Right cardiac atrium (tissue), 5 donors: ENCODE measurements around the gene CEP41. TPM values are rescaled to one million over a fixed set of nuclear protein-coding genes. Genes with fewer than 3 reads are reported as not detected.
A peak's percentile ranks its signal among the peaks of the same experiment; 100 is the strongest.

Experiments used
- ATAC-seq, 2 donors: fragments of 200-7000 bp; cut with Tn5 transposase; one replicate each; pipeline versions ENCODE4 v1.8.0 to v1.9.1; 2020; ENCODE audit warnings: moderate library complexity in 2 of 2, mild to moderate bottlenecking in 1 of 2
- DNase-seq, 3 donors: peaks; one replicate each; pipeline ENCODE4 v3.0.0-alpha.2; 2020
- H3K27ac ChIP-seq: one replicate; pipeline ENCODE4 v1.5.1; 2013; ENCODE audit warnings: mild to moderate bottlenecking, low read length, control low read depth, moderate library complexity
- H3K27me3 ChIP-seq: one replicate; pipeline ENCODE4 v1.6.1; 2013; ENCODE audit not compliant: control insufficient read depth, insufficient read depth
- H3K4me1 ChIP-seq: one replicate; pipeline ENCODE4 v1.6.1; 2013; ENCODE audit warnings: low read length; ENCODE audit not compliant: control insufficient read depth, insufficient read depth
- H3K4me3 ChIP-seq: one replicate; pipeline ENCODE4 v1.5.1; 2013; ENCODE audit warnings: low read length, control low read depth
- H3K9me3 ChIP-seq: one replicate; pipeline ENCODE4 v1.6.1; 2013; ENCODE audit warnings: low read length; ENCODE audit not compliant: control insufficient read depth
- WGBS: extraction: QIAGEN DNeasy Blood & Tissue Kit; methylation state at CpG from one replicate; pipeline ENCODE4 v1.1.7; 2013; 5-methylcytosine and 5-hydroxymethylcytosine counted together
- intact Hi-C, 4 donors: fragments of 100-400 bp; cut with DNase I; formaldehyde crosslinking; loops; one replicate each; pipeline versions ENCODE4 v1.11.0 to v1.14.0; 2022 to 2023
- polyA plus RNA-seq: library from polyadenylated mRNA; stranded (reverse); fragments of 200-250 nt; gene quantifications from one replicate; pipeline ENCODE4 v1.2.3, GENCODE V29; 2013
- total RNA-seq, 4 donors: library from RNA; stranded (reverse); fragmentation: NEBNext Ultra II Directional; extraction: Animal tissue kit (Norgen Biotek cat#: 25700); gene quantifications; one replicate each; pipeline ENCODE4 v1.2.1, GENCODE V29; 2021
- donor health status: healthy with polysubstance abuse.
- donor health status: DM: no; HTN: yes; CAD: no.
- donor health status: DM: no; HTN: no; CAD: no.
- donor health status: DM: no; HTN: yes; CAD: no; lungs with severe emphysema.
- donor health status: DM: yes; HTN: yes; CAD: no.

Gene CEP41
- total and polyA plus RNA-seq, 5 donors = 3.0 to 7.5 (median 6.0) TPM

- ATAC-seq = peak; percentile 64 to 70
Measured at GRCh38 chr7:130356121-130356875, 84.5 kb downstream of the CEP41 start.

GRCh38 chr7:130353196-130353595, 87.6 kb downstream of the CEP41 start:
- H3K27ac ChIP-seq = peak overlapping the region; percentile 36
- intact Hi-C loops = no loop called here
- ATAC-seq = no peak

More at GRCh38 chr7:130356121-130356875, 84.5 kb downstream of the CEP41 start:
- peak overlapping the region; percentile 43 for H3K27ac ChIP-seq
- peaks cover 5% of the 10 kb centered on the region for H3K4me1 ChIP-seq
- WGBS = 35% methylated on average over 9 of the region's 9 CpGs
- peak; percentile 53 to 70 (median 68) for DNase-seq
- no peak overlapping the region for H3K4me3 ChIP-seq
- intact Hi-C loops = no loop called here
- peaks cover 2% of the 10 kb centered on the region for H3K9me3 ChIP-seq
- no peaks in the 10 kb centered on the region for H3K27me3 ChIP-seq

GRCh38 chr7:130352194-130353074, 88.4 kb downstream of the CEP41 start:
- ATAC-seq (peak in 1 of 2 donors; percentile 30), DNase-seq (peak in 1 of 3 donors; percentile 56)
- H3K4me3 ChIP-seq = no peak overlapping the region
- intact Hi-C loops = no loop called here
- H3K9me3 ChIP-seq = no peaks in the 10 kb centered on the region
- 40% methylated on average over 20 of the region's 20 CpGs for WGBS
- H3K4me1 ChIP-seq = peaks cover 5% of the 10 kb centered on the region
- H3K27me3 ChIP-seq = no peaks in the 10 kb centered on the region
- peak overlapping the region; percentile 80 for H3K27ac ChIP-seq

More at GRCh38 chr7:130353196-130353595, 87.6 kb downstream of the CEP41 start:
- H3K4me1 ChIP-seq = peaks cover 5% of the 10 kb centered on the region
- H3K9me3 ChIP-seq = no peaks in the 10 kb centered on the region
- no peak overlapping the region for H3K4me3 ChIP-seq
- WGBS = 75% methylated on average over 7 of the region's 7 CpGs
- no peak for DNase-seq
- H3K27me3 ChIP-seq = no peaks in the 10 kb centered on the region

- no peaks in the 10 kb centered on the region for H3K9me3 ChIP-seq
- H3K4me1 ChIP-seq = peaks cover 4% of the 10 kb centered on the region
- intact Hi-C loops = no loop called here
- H3K27ac ChIP-seq = peak overlapping the region; percentile 66
- DNase-seq (peak in 1 of 3 donors; percentile 72), ATAC-seq (peak in 1 of 2 donors; percentile 23)
- 44% methylated on average over 6 of the region's 6 CpGs for WGBS
- no peak overlapping the region for H3K4me3 ChIP-seq
- H3K27me3 ChIP-seq = no peaks in the 10 kb centered on the region
Measured at GRCh38 chr7:130351791-130352090, 89.1 kb downstream of the CEP41 start.

GRCh38 chr7:130350945-130351790, 89.6 kb downstream of the CEP41 start:
- H3K27ac ChIP-seq = peak overlapping the region; percentile 66

GRCh38 chr7:130349911-130350782, 90.7 kb downstream of the CEP41 start:
- H3K4me3 ChIP-seq = no peak overlapping the region
- ATAC-seq (no peak), DNase-seq (no peak)
- no peaks in the 10 kb centered on the region for H3K4me1 ChIP-seq
- no peaks in the 10 kb centered on the region for H3K27me3 ChIP-seq
- no peaks in the 10 kb centered on the region for H3K9me3 ChIP-seq
- intact Hi-C loops = no loop called here
- H3K27ac ChIP-seq = peak overlapping the region; percentile 66
- WGBS = 70% methylated on average over 16 of the region's 16 CpGs

More at GRCh38 chr7:130350945-130351790, 89.6 kb downstream of the CEP41 start:
- WGBS = 39% methylated on average over 20 of the region's 20 CpGs
- ATAC-seq (peak; percentile 50 to 60), DNase-seq (peak; percentile 31 to 70 (median 69))
- intact Hi-C loops = no loop called here
- H3K4me3 ChIP-seq = no peak overlapping the region
- no peaks in the 10 kb centered on the region for H3K27me3 ChIP-seq
- no peaks in the 10 kb centered on the region for H3K9me3 ChIP-seq
- H3K4me1 ChIP-seq = no peaks in the 10 kb centered on the region

- H3K4me3 ChIP-seq = no peak overlapping the region
- H3K27ac ChIP-seq = no peak overlapping the region
- no peak for ATAC-seq
- 90% methylated on average over 12 of the region's 12 CpGs for WGBS
- H3K27me3 ChIP-seq = no peaks in the 10 kb centered on the region
- no peak for DNase-seq
- H3K9me3 ChIP-seq = no peaks in the 10 kb centered on the region
- intact Hi-C loops = no loop called here
- no peaks in the 10 kb centered on the region for H3K4me1 ChIP-seq
Measured at GRCh38 chr7:130346941-130347340, 93.9 kb downstream of the CEP41 start.

- ATAC-seq (no peak), DNase-seq (no peak)
- H3K4me1 ChIP-seq = no peaks in the 10 kb centered on the region
- no peaks in the 10 kb centered on the region for H3K27me3 ChIP-seq
- H3K27ac ChIP-seq = no peak overlapping the region
- no peaks in the 10 kb centered on the region for H3K9me3 ChIP-seq
- WGBS = 87% methylated on average over 10 of the region's 10 CpGs
- H3K4me3 ChIP-seq = no peak overlapping the region
- intact Hi-C loops = no loop called here
Measured at GRCh38 chr7:130346177-130346905, 94.5 kb downstream of the CEP41 start.

GRCh38 chr7:130345725-130346124, 95.1 kb downstream of the CEP41 start:
- intact Hi-C loops = no loop called here
- no peaks in the 10 kb centered on the region for H3K4me1 ChIP-seq
- no peak overlapping the region for H3K4me3 ChIP-seq
- ATAC-seq (no peak), DNase-seq (no peak)
- no peaks in the 10 kb centered on the region for H3K27me3 ChIP-seq
- no peaks in the 10 kb centered on the region for H3K9me3 ChIP-seq
- H3K27ac ChIP-seq = no peak overlapping the region
- WGBS = 91% methylated on average over 5 of the region's 5 CpGs
